HepG2 (cell line): ENCODE measurements around the gene PREX1.

Source experiments
- GABPA ChIP-seq, 2 experiments: IDR thresholded peaks; 2 replicates each; pipeline ENCODE4 v1.6.1; 2011 to 2016; ENCODE audit warnings: low read depth in 2 of 2, low read length in 1 of 2, missing biosample characterization in 1 of 2, missing genetic modification characterization in 1 of 2
- NFYB ChIP-seq: sonication (generic); formaldehyde crosslinking; IDR thresholded peaks from 2 replicates; pipeline ENCODE4 v1.4.0; 2020; ENCODE audit warnings: missing genetic modification reagents
- ZNF878 ChIP-seq: sonication (generic); formaldehyde crosslinking; IDR thresholded peaks from 2 replicates; pipeline ENCODE4 v1.8.1; 2023; ENCODE audit warnings: mild to moderate bottlenecking, missing genetic modification reagents, moderate library complexity
- TF ChIP-seq, protein P1 (sequence below): sonication (generic); formaldehyde crosslinking; IDR thresholded peaks from 2 replicates; pipeline ENCODE4 v1.4.0; 2020; ENCODE audit warnings: mild to moderate bottlenecking, low read depth, missing genetic modification reagents

- TF ChIP-seq, protein P1, sequence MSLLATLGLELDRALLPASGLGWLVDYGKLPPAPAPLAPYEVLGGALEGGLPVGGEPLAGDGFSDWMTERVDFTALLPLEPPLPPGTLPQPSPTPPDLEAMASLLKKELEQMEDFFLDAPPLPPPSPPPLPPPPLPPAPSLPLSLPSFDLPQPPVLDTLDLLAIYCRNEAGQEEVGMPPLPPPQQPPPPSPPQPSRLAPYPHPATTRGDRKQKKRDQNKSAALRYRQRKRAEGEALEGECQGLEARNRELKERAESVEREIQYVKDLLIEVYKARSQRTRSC (CRISPR knock-in tag), result no peak
- TF ChIP-seq GABPA (IDR thresholded peaks at IDR 0.05; ENCODE audit: low read depth, low read length) (no peak), GABPA (CRISPR knock-in tag; IDR thresholded peaks at IDR 0.05; ENCODE audit: low read depth) (no peak), NFYB (CRISPR knock-in tag) (no peak), ZNF878 (CRISPR knock-in tag) (no peak)
Observed at GRCh38 chr20:48820649-48820973, 7.2 kb downstream of the PREX1 start.
